ENCODE results near the gene DHX32.

The DHX32 gene

DNA sequence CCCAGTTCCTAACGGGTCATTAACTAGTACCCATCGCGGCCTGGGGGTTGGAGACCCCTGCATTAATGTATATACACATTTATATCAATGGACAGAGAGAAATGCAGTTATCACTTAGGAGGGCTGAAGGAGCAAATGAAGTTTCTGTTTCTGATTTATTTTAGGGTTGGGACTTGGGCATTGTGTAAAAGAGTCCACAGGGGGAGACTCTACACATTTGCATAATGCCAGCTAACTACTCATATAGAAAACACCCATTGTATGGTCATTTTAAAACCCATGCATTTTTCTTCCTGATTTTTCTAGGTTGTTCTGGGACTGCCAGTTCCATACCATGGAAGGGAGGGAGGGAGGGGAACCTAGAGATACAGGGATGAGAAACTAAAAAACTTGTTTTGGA lies 34.2 kb downstream of the DHX32 start:
- no peak for DNase-seq

GRCh38 chr10:125845617-125846016 lies 35.5 kb downstream of the DHX32 start:
- DNase-seq = no peak

GRCh38 chr10:125844751-125845221 lies 36.3 kb downstream of the DHX32 start:
- no peak for DNase-seq

GRCh38 chr10:125843603-125844329 lies 37.3 kb downstream of the DHX32 start:
- no peak for DNase-seq

DNA sequence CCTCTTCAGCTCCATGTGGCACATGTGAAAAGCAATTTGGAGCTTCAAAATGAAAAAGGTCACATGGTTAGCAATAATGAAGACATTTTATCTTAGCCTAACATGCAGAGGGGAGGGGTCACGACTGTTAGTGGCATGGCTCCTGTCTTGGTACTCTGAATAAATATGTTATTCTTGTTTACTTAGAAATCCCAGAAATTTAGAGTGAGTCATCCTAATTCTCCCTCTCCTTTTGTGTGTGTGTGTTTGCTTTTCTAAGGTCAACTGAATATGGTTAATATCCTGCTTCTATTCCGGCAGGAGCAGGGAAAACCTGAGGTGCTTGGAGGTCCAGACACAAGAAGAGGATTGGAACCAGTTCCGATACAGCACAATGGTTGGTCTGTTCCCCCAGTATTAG lies 40.1 kb downstream of the DHX32 start:
- no peak for DNase-seq

- DNase-seq = no peak
Observed at GRCh38 chr10:125840406-125840805, 40.7 kb downstream of the DHX32 start.

DNA sequence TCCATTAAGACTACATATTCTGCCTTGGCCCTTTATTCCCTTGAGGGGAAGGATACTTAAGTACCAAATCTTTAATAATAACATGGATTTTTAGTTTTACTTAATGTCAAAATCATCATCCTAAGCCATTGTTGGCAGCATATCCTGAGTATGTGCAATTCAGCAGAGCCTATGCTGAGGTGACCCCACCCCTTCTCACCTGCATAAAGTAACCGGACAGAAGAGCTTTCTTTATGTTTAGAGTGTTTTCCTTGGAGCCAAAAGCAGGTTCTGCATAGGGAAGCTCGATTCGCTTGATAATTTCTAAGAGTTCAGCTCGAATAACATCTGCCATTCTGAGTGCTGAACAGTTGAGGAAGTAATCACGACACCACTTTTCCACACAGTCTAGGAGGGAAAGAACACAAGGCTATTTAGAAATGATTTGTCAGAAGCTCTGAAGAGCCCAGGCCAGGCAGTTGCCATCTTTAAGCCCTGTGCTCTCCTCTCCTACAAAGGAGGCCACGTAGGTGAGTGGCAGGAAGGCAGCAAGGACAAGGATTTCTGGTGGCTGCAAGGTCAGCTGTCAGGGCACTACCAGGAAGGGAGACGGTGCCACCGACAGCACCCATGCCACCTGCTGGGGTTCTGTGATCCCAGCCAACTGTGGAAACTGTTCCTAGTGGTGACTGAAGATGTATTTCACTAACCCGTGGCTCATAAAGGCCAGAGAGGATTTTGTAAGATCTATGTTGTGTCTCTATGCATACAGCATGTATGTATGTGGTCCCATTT lies 42.1 kb downstream of the DHX32 start:
- DNase-seq = no peak

- no peak for DNase-seq
Observed at GRCh38 chr10:125836746-125837145, 44.3 kb downstream of the DHX32 start.

DNA sequence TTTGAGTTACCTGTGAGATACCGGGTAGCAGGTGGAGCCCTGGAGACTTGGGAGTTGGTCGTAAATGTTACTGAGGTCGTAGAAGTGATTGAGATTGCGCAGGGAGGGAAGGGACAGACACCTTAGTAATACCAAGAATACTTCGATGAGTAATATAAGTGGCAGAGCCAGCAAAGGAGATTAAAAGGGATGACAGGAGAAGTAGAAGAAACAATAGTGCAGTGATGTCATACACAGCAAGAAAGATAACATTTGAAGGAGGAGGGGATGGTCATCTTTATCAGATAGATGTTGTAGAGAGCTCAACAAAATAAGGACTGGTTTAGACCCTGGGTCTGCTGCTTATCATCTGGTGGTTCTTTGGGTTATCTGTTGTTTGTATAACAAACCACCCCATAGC lies 52.8 kb downstream of the DHX32 start:
- DNase-seq = no peak

DNA sequence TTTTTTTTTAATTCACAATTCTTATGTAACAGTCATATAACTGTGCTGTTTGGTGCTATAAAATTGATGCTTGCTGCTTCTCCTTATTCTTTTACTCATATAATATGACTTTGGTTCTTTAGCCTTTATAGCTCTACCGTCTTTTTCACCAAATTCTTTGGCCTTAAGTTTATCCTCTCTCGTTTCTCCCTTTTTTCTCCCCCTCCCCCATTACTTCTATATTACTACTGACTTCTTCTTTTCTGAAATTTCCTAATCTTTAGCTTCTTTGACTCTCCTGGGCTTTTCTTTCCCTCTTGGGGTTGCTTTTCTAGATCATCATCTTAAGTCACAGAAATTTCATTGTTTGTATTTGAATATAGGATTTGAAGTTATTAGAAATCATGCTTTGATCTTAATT lies 54.0 kb downstream of the DHX32 start:
- peak in 1 of 2 donors; percentile 9 for DNase-seq

DNA sequence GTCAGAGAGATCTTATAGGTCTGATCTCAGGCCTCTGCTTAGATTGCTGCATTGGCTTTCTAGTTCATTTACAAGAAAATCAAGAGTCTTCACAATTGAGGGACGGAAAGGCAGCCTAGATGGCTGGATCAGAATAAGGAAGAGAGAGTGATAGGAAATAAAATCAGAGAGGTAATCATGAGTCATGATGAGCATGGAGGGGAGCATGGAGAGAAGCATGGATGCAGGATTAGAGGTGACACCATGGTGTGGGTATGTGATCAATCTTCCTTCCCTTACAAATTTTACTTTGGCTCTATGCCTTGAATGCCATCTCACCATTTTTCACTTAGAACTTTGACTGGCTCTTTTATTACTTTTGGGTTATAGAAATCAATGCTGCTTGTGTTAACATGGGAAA lies 56.4 kb downstream of the DHX32 start:
- DNase-seq = peak in 1 of 2 donors; percentile 0

GRCh38 chr10:125823663-125824251 lies 57.3 kb downstream of the DHX32 start:
- peak in 1 of 2 donors; percentile 4 for DNase-seq

GRCh38 chr10:125822878-125823662 lies 58.0 kb downstream of the DHX32 start, which contains the start of the genes BCCIP and UROS:
TSS of gene BCCIP (plus strand) at chr10:125823546. CDS start at chr10:125823558, 12 bp downstream.
TSS of gene UROS (minus strand) at chr10:125823258. CDS start at chr10:125816499, 6,759 bp downstream.
- peak; percentile 82 to 91 for DNase-seq

- DNase-seq = peak in 1 of 2 donors; percentile 4
Observed at GRCh38 chr10:125820701-125821100, 60.4 kb downstream of the DHX32 start.

- no peak for DNase-seq
Observed at GRCh38 chr10:125817337-125817946, 63.6 kb downstream of the DHX32 start.

DNA sequence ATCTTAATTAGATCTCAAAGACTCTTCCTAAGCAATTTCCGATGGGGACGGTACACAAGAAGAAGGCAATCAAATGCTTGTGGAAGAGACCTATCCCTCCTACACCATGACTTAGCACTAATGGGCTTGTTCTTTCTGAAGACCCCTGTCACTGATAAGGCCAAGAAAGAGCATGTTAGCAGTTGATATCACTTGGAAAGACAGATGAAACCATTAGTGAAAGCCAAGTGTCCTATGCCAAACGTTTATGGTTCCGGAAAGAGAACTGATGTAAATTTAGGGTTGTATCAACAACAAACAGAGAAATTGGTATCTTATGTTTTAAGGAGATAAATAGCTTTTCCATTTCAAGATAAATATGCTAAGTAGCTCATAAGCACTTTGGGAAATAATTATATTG lies 64.5 kb downstream of the DHX32 start:
- DNase-seq = no peak

GRCh38 chr10:125815764-125816163 lies 65.3 kb downstream of the DHX32 start:
- no peak for DNase-seq

GRCh38 chr10:125812128-125812750 lies 68.9 kb downstream of the DHX32 start:
- DNase-seq = no peak

GRCh38 chr10:125811251-125811650 lies 69.8 kb downstream of the DHX32 start:
- no peak for DNase-seq

- no peak for DNase-seq
Observed at GRCh38 chr10:125808047-125808446, 73.0 kb downstream of the DHX32 start.

DNA sequence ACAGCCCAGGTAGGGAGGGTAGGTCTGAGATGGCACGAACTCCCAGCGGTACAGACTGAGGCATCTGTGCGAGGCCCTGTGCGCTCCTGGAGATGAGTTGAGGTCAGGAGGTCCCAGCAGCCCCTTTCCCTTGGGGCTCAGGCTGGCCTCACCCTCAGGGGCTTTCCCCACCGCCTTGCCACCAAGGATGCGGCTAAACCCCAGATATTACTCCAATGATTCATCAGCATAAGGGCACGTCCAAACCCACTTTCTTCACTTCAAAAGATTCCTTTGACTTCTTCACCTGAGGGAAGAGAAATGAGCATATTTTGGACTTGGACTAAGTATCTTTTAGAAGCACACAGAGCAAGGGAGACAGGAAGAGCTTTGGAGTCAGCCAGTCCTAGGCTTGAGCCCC lies 78.4 kb downstream of the DHX32 start:
- DNase-seq = no peak

- DNase-seq = no peak
Observed at GRCh38 chr10:125802131-125802530, 79.0 kb downstream of the DHX32 start.
